Liver (tissue), 9 donors: ENCODE data around the gene TPST2. TPM values are rescaled to one million over a fixed set of nuclear protein-coding genes. Genes with fewer than 3 reads are reported as not detected.

Experiments used
- DNase-seq: peaks from one replicate; pipeline ENCODE4 v3.0.0-alpha.2; 2017; ENCODE audit warnings: low spot score
- H3K27ac ChIP-seq, 2 donors: one replicate each; pipeline ENCODE4 v1.7.0; 2013; ENCODE audit warnings: inconsistent platforms in 2 of 2, low read length in 2 of 2, control low read depth in 1 of 2, low read depth in 1 of 2, mild to moderate bottlenecking in 1 of 2
- H3K27me3 ChIP-seq, 4 donors: one replicate each; pipeline versions ENCODE4 v1.6.1 to v1.7.0; 2013; ENCODE audit warnings: low read length in 3 of 4, inconsistent platforms in 1 of 4, mild to moderate bottlenecking in 1 of 4, moderate library complexity in 1 of 4; ENCODE audit not compliant: control insufficient read depth in 4 of 4, insufficient read depth in 4 of 4
- H3K36me3 ChIP-seq, 4 donors: one replicate each; pipeline versions ENCODE4 v1.6.1 to v1.7.0; 2013; ENCODE audit warnings: low read length in 3 of 4, mild to moderate bottlenecking in 3 of 4, low read depth in 1 of 4, moderate library complexity in 1 of 4; ENCODE audit not compliant: control insufficient read depth in 4 of 4, insufficient read depth in 3 of 4
- H3K4me1 ChIP-seq, 4 donors: one replicate each; pipeline versions ENCODE4 v1.6.1 to v1.7.0; 2013; ENCODE audit warnings: low read length in 3 of 4, mild to moderate bottlenecking in 3 of 4, moderate library complexity in 1 of 4; ENCODE audit not compliant: control insufficient read depth in 4 of 4, insufficient read depth in 4 of 4
- H3K4me3 ChIP-seq, 3 donors: one replicate each; pipeline versions ENCODE4 v1.6.1 to v1.7.0; 2013; ENCODE audit warnings: low read length in 3 of 3, control low read depth in 1 of 3, low read depth in 1 of 3, mild to moderate bottlenecking in 1 of 3
- H3K9ac ChIP-seq, 2 donors: one replicate each; pipeline ENCODE4 v1.7.0; 2013; ENCODE audit warnings: low read length in 2 of 2, mild to moderate bottlenecking in 2 of 2, moderate library complexity in 2 of 2, control low read depth in 1 of 2, low read depth in 1 of 2
- H3K9me3 ChIP-seq, 4 donors: one replicate each; pipeline versions ENCODE4 v1.6.1 to v1.7.0; 2013; ENCODE audit warnings: low read length in 3 of 4; ENCODE audit not compliant: control insufficient read depth in 4 of 4
- EGR1 ChIP-seq, 2 donors: IDR thresholded peaks; 2 replicates each; pipeline ENCODE4 v1.6.1; 2016 to 2018; ENCODE audit warnings: antibody characterized with exemption in 2 of 2, low read depth in 2 of 2
- FOXA1 ChIP-seq: IDR thresholded peaks from 2 replicates; pipeline ENCODE4 v1.6.1; 2016; ENCODE audit warnings: antibody characterized with exemption
- FOXA2 ChIP-seq: IDR thresholded peaks from 2 replicates; pipeline ENCODE4 v1.6.1; 2016; ENCODE audit warnings: antibody characterized with exemption
- GABPA ChIP-seq, 2 donors: IDR thresholded peaks in 1 of 2; conservative IDR thresholded peaks in 1 of 2; 2 replicates each; pipeline ENCODE4 v1.6.1; 2016; ENCODE audit warnings: antibody characterized with exemption in 2 of 2, mild to moderate bottlenecking in 1 of 2, moderate library complexity in 1 of 2
- HNF4A ChIP-seq, 2 donors: conservative IDR thresholded peaks; 2 replicates each; pipeline ENCODE4 v1.6.1; 2016; ENCODE audit warnings: antibody characterized with exemption in 2 of 2, mild to moderate bottlenecking in 2 of 2
- HNF4G ChIP-seq: IDR thresholded peaks from 2 replicates; pipeline ENCODE4 v1.6.1; 2016; ENCODE audit warnings: antibody characterized with exemption
- JUND ChIP-seq, 2 donors: IDR thresholded peaks; 2 replicates each; pipeline ENCODE4 v1.6.1; 2016; ENCODE audit warnings: antibody characterized with exemption in 2 of 2
- NR2F2 ChIP-seq: IDR thresholded peaks from 2 replicates; pipeline ENCODE4 v1.6.1; 2016; ENCODE audit warnings: antibody characterized with exemption
- RAD21 ChIP-seq, 2 donors: IDR thresholded peaks; 2 replicates each; pipeline ENCODE4 v1.6.1; 2016; ENCODE audit warnings: antibody characterized with exemption in 2 of 2, mild to moderate bottlenecking in 2 of 2
- RXRA ChIP-seq, 2 donors: IDR thresholded peaks; 2 replicates each; pipeline ENCODE4 v1.6.1; 2017 to 2018; ENCODE audit warnings: antibody characterized with exemption in 2 of 2, mild to moderate bottlenecking in 1 of 2
- SP1 ChIP-seq: IDR thresholded peaks from 2 replicates; pipeline ENCODE4 v1.6.1; 2018; ENCODE audit warnings: antibody characterized with exemption, mild to moderate bottlenecking
- TAF1 ChIP-seq: conservative IDR thresholded peaks from 2 replicates; pipeline ENCODE4 v1.6.1; 2016; ENCODE audit warnings: antibody characterized with exemption, mild to moderate bottlenecking
- YY1 ChIP-seq: IDR thresholded peaks from 2 replicates; pipeline ENCODE4 v1.6.1; 2016; ENCODE audit warnings: antibody characterized with exemption, mild to moderate bottlenecking
- WGBS: extraction: QIAGEN DNeasy Blood & Tissue Kit; methylation state at CpG from one replicate; pipeline ENCODE4 v1.1.7; 2013; 5-methylcytosine and 5-hydroxymethylcytosine counted together
- polyA plus RNA-seq, 2 donors: library from polyadenylated mRNA; stranded (reverse) in 1 of 2; unstranded in 1 of 2; fragments of 200-250 nt in 1 of 2; fragments of >200 nt in 1 of 2; fragmentation: Nextera tagmentation in 1 of 2; extraction: Ambion mirVana in 1 of 2; gene quantifications; one replicate each; pipeline versions ENCODE4 v1.2.1 to v1.2.3, GENCODE V29; 2013 to 2015
- total RNA-seq, 2 donors: library from RNA; depleted of rRNA; stranded (reverse); fragments of >200 nt; gene quantifications; one replicate each; pipeline ENCODE4 v1.2.3, GENCODE V29; 2014
- TF ChIP-seq, protein P1 (sequence below): fragments of 150-350 bp; IDR thresholded peaks from 2 replicates; pipeline ENCODE4 v1.5.1; 2017; ENCODE audit warnings: improper control_type of control experiment, low read depth, low read length; ENCODE audit not compliant: missing input control
- TF ChIP-seq, protein P2 (sequence below): IDR thresholded peaks from 2 replicates; pipeline ENCODE4 v1.6.1; 2016; ENCODE audit warnings: antibody characterized with exemption
- TF ChIP-seq, protein P3 (sequence below): IDR thresholded peaks from 2 replicates; pipeline ENCODE4 v1.6.1; 2016; ENCODE audit warnings: antibody characterized with exemption
- TF ChIP-seq, protein P4 (sequence below): IDR thresholded peaks from 2 replicates; pipeline ENCODE4 v1.6.1; 2016; ENCODE audit warnings: antibody characterized with exemption
- TF ChIP-seq, protein P5 (sequence below): IDR thresholded peaks from 2 replicates; pipeline ENCODE4 v1.6.1; 2016; ENCODE audit warnings: antibody characterized with exemption, mild to moderate bottlenecking
- donor health status: healthy.
- donor health status: healthy.
- donor health status: healthy.
- donor health status: healthy.
- donor health status: healthy.

The TPST2 gene
- total and polyA plus RNA-seq, 4 donors = 33.3 to 109 (median 69.7) TPM

DNA sequence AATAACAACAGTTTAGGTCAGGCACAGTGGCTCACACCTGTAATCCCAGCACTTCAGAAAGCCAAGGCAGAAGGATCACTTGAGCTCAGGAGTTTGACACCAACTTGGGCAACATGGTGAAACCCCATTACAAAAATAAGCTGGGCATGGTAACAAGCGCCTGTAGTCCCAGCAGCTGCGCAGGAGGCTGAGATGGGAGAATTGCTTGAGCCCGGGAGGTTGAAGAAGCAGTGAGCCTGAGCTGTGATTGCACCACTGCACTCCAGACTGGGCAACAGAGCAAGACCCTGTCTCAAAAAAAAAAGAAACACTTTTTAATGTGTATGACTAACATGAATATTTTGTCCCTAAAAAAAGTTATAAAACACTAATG lies 53.2 kb downstream of the TPST2 start:
- 98% methylated on average over 3 of the region's 3 CpGs for WGBS

DNA sequence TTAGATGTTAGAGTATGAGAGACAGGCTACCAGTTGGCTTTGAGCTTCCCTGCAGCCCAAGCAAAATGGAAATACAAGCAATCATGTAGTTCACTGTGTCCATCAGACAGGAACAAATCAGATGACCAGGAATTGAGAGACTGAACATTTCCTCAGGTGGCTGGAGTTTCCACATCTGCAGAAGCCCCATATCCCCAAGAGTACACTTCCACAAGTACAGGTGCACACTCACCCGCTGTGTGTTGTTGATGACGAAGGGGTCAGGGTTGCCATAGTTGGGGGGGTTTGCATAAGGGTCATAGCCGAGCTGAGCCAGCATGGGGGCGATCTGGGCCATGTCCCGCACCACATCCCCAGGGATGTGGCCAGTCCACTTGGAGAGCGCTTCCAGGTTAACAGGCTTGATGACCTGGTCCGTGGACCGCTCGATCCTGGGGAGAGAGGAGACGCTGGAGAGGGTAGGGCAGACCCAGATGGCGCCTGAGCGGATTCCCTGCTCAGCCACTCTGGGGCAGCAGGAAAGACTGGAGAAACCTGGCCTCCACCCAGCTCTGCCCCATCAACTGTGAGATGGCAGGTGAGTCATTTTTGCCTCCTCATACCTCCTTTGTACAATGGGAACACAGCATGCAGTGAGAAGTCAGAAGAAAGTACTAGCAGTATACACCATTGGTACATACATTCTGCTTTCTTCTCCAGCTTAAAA lies 53.7 kb downstream of the TPST2 start:
- Histone ChIP-seq H3K9me3 (no peaks in the 10 kb centered on the region), H3K4me1 (peaks cover 0 to 2% (median under 1%) of the 10 kb centered on the region in 4 donors), H3K9ac (no peak overlapping the region), H3K36me3 (peaks cover 6 to 50% (median 38%) of the 10 kb centered on the region in 4 donors), H3K27ac (no peak overlapping the region), H3K4me3 (no peak overlapping the region), H3K27me3 (no peaks in the 10 kb centered on the region)
- whole genome bisulfite sequencing = 97% methylated on average over 12 of the region's 12 CpGs
- no peak for DNase-seq
- TF ChIP-seq TAF1 (no peak), RAD21 (IDR thresholded peaks at IDR 0.05) (no peak), YY1 (no peak), FOXA2 (no peak), GABPA (IDR thresholded peaks at IDR 0.05 in 1 of 2, conservative IDR thresholded peaks at IDR 0.05 in 1 of 2) (no peak), NR2F2 (no peak), FOXA1 (no peak), EGR1 (IDR thresholded peaks at IDR 0.05; ENCODE audit: low read depth in 2 of 2) (no peak), JUND (IDR thresholded peaks at IDR 0.05) (no peak)
- TF ChIP-seq, protein P1, sequence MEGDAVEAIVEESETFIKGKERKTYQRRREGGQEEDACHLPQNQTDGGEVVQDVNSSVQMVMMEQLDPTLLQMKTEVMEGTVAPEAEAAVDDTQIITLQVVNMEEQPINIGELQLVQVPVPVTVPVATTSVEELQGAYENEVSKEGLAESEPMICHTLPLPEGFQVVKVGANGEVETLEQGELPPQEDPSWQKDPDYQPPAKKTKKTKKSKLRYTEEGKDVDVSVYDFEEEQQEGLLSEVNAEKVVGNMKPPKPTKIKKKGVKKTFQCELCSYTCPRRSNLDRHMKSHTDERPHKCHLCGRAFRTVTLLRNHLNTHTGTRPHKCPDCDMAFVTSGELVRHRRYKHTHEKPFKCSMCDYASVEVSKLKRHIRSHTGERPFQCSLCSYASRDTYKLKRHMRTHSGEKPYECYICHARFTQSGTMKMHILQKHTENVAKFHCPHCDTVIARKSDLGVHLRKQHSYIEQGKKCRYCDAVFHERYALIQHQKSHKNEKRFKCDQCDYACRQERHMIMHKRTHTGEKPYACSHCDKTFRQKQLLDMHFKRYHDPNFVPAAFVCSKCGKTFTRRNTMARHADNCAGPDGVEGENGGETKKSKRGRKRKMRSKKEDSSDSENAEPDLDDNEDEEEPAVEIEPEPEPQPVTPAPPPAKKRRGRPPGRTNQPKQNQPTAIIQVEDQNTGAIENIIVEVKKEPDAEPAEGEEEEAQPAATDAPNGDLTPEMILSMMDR = no peak

More for the DNA sequence above, 53.2 kb downstream of the TPST2 start:
- H3K27ac ChIP-seq = no peak overlapping the region
- H3K9me3 ChIP-seq = no peaks in the 10 kb centered on the region
- no peaks in the 10 kb centered on the region for H3K27me3 ChIP-seq
- peaks cover 0 to 2% (median under 1%) of the 10 kb centered on the region in 4 donors for H3K4me1 ChIP-seq
- TF ChIP-seq, protein P2, sequence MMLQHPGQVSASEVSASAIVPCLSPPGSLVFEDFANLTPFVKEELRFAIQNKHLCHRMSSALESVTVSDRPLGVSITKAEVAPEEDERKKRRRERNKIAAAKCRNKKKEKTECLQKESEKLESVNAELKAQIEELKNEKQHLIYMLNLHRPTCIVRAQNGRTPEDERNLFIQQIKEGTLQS = no peak
- TF ChIP-seq SP1 (no peak), GABPA (IDR thresholded peaks at IDR 0.05 in 1 of 2, conservative IDR thresholded peaks at IDR 0.05 in 1 of 2) (no peak), FOXA1 (no peak), RAD21 (IDR thresholded peaks at IDR 0.05) (no peak), NR2F2 (no peak), YY1 (no peak)
- TF ChIP-seq, protein P3, sequence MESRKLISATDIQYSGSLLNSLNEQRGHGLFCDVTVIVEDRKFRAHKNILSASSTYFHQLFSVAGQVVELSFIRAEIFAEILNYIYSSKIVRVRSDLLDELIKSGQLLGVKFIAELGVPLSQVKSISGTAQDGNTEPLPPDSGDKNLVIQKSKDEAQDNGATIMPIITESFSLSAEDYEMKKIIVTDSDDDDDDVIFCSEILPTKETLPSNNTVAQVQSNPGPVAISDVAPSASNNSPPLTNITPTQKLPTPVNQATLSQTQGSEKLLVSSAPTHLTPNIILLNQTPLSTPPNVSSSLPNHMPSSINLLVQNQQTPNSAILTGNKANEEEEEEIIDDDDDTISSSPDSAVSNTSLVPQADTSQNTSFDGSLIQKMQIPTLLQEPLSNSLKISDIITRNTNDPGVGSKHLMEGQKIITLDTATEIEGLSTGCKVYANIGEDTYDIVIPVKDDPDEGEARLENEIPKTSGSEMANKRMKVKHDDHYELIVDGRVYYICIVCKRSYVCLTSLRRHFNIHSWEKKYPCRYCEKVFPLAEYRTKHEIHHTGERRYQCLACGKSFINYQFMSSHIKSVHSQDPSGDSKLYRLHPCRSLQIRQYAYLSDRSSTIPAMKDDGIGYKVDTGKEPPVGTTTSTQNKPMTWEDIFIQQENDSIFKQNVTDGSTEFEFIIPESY = no peak
- TF ChIP-seq, protein P4, sequence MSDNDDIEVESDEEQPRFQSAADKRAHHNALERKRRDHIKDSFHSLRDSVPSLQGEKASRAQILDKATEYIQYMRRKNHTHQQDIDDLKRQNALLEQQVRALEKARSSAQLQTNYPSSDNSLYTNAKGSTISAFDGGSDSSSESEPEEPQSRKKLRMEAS = no peak
- H3K4me3 ChIP-seq = no peak overlapping the region
- H3K36me3 ChIP-seq = peaks cover 7 to 48% (median 36%) of the 10 kb centered on the region in 4 donors
- no peak overlapping the region for H3K9ac ChIP-seq
- DNase-seq = no peak

DNA sequence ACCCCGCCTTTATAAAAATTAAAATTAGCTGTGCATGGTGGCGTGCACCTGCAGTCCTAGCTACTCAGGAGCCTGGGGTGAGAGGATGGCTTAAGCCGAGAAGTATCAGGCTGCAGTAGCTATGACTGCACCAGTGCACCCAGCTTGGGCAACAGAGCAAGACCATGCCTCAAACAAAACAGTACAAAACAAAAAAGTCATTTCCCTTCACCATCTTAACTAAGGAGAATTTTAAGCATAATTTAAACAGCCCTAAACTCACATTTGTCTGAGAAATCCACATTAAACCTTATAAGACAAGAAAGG lies 54.4 kb downstream of the TPST2 start:
- TF ChIP-seq SP1 (no peak), GABPA (IDR thresholded peaks at IDR 0.05 in 1 of 2, conservative IDR thresholded peaks at IDR 0.05 in 1 of 2) (no peak), NR2F2 (no peak), RXRA (IDR thresholded peaks at IDR 0.05) (no peak), FOXA1 (no peak), HNF4G (no peak), FOXA2 (no peak), EGR1 (IDR thresholded peaks at IDR 0.05; ENCODE audit: low read depth in 2 of 2) (no peak), JUND (IDR thresholded peaks at IDR 0.05) (no peak), YY1 (no peak), HNF4A (conservative IDR thresholded peaks at IDR 0.05) (no peak)
- TF ChIP-seq, protein P2 = no peak
- TF ChIP-seq, protein P5, sequence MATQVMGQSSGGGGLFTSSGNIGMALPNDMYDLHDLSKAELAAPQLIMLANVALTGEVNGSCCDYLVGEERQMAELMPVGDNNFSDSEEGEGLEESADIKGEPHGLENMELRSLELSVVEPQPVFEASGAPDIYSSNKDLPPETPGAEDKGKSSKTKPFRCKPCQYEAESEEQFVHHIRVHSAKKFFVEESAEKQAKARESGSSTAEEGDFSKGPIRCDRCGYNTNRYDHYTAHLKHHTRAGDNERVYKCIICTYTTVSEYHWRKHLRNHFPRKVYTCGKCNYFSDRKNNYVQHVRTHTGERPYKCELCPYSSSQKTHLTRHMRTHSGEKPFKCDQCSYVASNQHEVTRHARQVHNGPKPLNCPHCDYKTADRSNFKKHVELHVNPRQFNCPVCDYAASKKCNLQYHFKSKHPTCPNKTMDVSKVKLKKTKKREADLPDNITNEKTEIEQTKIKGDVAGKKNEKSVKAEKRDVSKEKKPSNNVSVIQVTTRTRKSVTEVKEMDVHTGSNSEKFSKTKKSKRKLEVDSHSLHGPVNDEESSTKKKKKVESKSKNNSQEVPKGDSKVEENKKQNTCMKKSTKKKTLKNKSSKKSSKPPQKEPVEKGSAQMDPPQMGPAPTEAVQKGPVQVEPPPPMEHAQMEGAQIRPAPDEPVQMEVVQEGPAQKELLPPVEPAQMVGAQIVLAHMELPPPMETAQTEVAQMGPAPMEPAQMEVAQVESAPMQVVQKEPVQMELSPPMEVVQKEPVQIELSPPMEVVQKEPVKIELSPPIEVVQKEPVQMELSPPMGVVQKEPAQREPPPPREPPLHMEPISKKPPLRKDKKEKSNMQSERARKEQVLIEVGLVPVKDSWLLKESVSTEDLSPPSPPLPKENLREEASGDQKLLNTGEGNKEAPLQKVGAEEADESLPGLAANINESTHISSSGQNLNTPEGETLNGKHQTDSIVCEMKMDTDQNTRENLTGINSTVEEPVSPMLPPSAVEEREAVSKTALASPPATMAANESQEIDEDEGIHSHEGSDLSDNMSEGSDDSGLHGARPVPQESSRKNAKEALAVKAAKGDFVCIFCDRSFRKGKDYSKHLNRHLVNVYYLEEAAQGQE = no peak
- TF ChIP-seq, protein P4 = no peak
- no peak overlapping the region for H3K27ac ChIP-seq

More for the DNA sequence above, 54.4 kb downstream of the TPST2 start:
- WGBS = 93% methylated on average over 3 of the region's 3 CpGs
- no peaks in the 10 kb centered on the region for H3K9me3 ChIP-seq
- peaks cover under 1 to 48% (median 35%) of the 10 kb centered on the region in 4 donors for H3K36me3 ChIP-seq
- H3K4me3 ChIP-seq = no peak overlapping the region
- H3K9ac ChIP-seq = no peak overlapping the region
- no peak for DNase-seq
- peaks cover 0 to 4% (median 1%) of the 10 kb centered on the region in 4 donors for H3K4me1 ChIP-seq
- H3K27me3 ChIP-seq = no peaks in the 10 kb centered on the region
